ENCODE data around the gene ALDH1L1. TPM values are rescaled to one million over a fixed set of nuclear protein-coding genes. Genes with fewer than 3 reads are reported as not detected.

The ALDH1L1 gene
- total RNA-seq, 2 experiments from 2014 or later = not detected

DNA sequence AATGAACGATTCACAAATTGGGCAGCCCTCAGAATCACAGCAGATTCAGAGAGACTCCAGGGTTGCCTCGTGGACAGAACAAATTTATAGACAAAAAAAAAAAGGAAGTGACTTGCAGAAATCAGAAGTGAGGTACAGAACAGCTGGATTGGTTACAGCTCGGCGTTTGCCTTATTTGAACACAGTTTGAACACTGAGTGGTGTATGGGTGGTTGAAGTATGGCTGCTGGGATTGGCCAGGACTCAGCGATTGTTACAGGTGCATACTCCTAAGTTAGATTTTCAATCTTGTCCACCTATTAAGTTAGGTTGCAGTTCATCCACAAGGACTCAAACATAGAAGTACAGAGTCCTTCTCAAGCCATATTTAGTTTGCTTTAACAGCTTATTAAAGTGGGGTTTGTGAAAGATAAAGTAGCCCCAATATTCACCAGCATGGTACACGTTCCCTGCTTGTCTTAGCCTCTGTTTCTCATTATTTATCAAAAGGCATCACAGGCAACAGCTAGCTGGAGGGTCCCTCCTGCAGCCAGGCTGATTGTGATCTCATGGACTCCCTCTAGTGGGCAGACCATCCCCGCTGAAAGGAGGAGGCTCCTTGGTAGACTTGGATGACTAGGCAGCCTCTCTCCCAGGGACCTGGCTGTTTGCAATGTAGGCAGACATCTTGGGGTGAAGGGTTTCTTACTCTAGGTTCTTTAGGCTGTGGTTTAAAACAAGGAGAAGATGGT lies 17.6 kb upstream of the ALDH1L1 start:
- peak in 9 of 14 experiments; percentile 8 to 50 (median 27) for DNase-seq
- H3K27me3 Mint-ChIP-seq = peaks cover 16% of the 10 kb centered on the region
- no peak overlapping the region for H3K27ac ChIP-seq (ENCODE audit: low read depth in 1 of 2, low read length in 2 of 2)
- H3K27me3 ChIP-seq (ENCODE audit: control insufficient read depth in 1 of 2, insufficient read depth in 2 of 2, low read length in 2 of 2) = peaks cover 5 to 12% of the 10 kb centered on the region in 2 experiments
- ATAC-seq (ENCODE audit: poor library complexity) = peak; percentile 34
- H3K4me3 Mint-ChIP-seq = no peak overlapping the region
- H3K4me1 Mint-ChIP-seq (ENCODE audit: low read depth) = no peaks in the 10 kb centered on the region
- POLR2A ChIA-PET = no interaction called here
- H3K4me3 ChIP-seq (ENCODE audit: low read length) = no peak overlapping the region
- CTCF ChIA-PET = no interaction called here
- TF ChIP-seq, protein P1, sequence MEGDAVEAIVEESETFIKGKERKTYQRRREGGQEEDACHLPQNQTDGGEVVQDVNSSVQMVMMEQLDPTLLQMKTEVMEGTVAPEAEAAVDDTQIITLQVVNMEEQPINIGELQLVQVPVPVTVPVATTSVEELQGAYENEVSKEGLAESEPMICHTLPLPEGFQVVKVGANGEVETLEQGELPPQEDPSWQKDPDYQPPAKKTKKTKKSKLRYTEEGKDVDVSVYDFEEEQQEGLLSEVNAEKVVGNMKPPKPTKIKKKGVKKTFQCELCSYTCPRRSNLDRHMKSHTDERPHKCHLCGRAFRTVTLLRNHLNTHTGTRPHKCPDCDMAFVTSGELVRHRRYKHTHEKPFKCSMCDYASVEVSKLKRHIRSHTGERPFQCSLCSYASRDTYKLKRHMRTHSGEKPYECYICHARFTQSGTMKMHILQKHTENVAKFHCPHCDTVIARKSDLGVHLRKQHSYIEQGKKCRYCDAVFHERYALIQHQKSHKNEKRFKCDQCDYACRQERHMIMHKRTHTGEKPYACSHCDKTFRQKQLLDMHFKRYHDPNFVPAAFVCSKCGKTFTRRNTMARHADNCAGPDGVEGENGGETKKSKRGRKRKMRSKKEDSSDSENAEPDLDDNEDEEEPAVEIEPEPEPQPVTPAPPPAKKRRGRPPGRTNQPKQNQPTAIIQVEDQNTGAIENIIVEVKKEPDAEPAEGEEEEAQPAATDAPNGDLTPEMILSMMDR (IDR thresholded peaks at IDR 0.05) = peak; percentile 8
- H3K9me3 Mint-ChIP-seq = no peaks in the 10 kb centered on the region
- intact Hi-C loops (cut with DNase I, micrococcal nuclease) = no loop called here
- H3K27ac Mint-ChIP-seq = no peak overlapping the region
- no peaks in the 10 kb centered on the region for H3K9me3 ChIP-seq (ENCODE audit: control insufficient read depth in 1 of 2, insufficient read depth in 1 of 2, low read length in 2 of 2)
- H3K36me3 ChIP-seq (ENCODE audit: insufficient read depth, low read length) = no peaks in the 10 kb centered on the region
- H3K36me3 Mint-ChIP-seq (ENCODE audit: low read depth) = no peaks in the 10 kb centered on the region
- H3K4me1 ChIP-seq (ENCODE audit: insufficient read depth, low read length) = no peaks in the 10 kb centered on the region

DNA sequence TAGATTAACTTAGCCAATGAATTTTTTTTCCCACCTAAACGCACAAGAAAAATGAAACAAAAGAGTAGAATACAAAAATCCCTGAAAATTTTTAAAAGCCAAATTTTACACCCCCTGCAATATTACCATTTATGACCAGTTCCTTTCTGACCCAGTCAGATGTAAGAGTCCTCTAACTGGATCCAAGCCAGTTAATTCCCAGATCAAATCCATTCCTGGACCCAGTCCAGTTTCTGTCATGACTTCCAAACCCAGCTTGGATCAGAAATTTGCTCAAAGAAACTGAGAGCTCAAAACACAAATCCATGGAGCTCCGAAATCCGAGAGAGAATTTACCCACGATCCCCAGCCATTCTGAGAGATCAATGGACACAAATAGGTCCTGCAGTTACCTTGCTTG lies 17.0 kb upstream of the ALDH1L1 start:
- intact Hi-C loops (cut with DNase I, micrococcal nuclease) = no loop called here
- Histone ChIP-seq H3K4me3 (ENCODE audit: low read length) (no peak overlapping the region), H3K27me3 (ENCODE audit: control insufficient read depth in 1 of 2, insufficient read depth in 2 of 2, low read length in 2 of 2) (peaks cover 5 to 10% of the 10 kb centered on the region in 2 experiments), H3K4me1 (ENCODE audit: insufficient read depth, low read length) (no peaks in the 10 kb centered on the region), H3K27ac (ENCODE audit: low read depth in 1 of 2, low read length in 2 of 2) (no peak overlapping the region), H3K36me3 (ENCODE audit: insufficient read depth, low read length) (no peaks in the 10 kb centered on the region), H3K9me3 (ENCODE audit: control insufficient read depth in 1 of 2, insufficient read depth in 1 of 2, low read length in 2 of 2) (no peaks in the 10 kb centered on the region)
- DNase-seq = no peak
- TF ChIP-seq, protein P1 (IDR thresholded peaks at IDR 0.05) = no peak
- Mint-ChIP-seq H3K9me3 (no peaks in the 10 kb centered on the region), H3K27ac (no peak overlapping the region), H3K36me3 (ENCODE audit: low read depth) (no peaks in the 10 kb centered on the region), H3K4me3 (no peak overlapping the region), H3K4me1 (ENCODE audit: low read depth) (no peaks in the 10 kb centered on the region), H3K27me3 (peaks cover 15% of the 10 kb centered on the region)
- ChIA-PET POLR2A (no interaction called here), CTCF (no interaction called here)
- no peak for ATAC-seq (ENCODE audit: poor library complexity)

DNA sequence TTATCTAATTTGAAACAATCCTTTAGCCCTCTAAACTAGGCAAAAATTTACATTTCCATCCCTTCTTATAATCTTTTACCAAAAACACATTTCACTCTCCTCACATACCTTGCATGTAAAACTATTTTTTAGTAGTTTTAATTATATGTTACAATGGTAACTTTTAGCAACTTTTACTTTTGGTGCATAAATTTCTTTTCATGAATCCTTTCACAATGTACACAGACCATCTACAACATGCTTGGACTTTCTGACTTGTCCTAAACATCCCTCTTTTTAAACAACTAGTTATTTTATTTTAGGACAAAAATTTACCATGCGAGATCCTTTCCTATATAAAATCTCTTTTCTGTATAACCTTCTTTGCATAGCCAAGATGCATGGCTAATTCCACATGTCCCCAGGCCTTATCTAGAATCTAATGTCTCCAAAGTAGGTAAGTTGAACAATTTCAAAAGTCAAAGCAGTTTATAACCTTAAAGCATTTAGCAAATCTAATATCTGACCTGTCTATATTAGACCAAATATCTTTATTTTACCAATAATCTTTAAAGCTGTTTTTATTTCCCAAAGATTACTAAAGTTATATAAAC lies 14.4 kb upstream of the ALDH1L1 start:
- TF ChIP-seq, protein P1 (IDR thresholded peaks at IDR 0.05) = no peak
- no peaks in the 10 kb centered on the region for H3K36me3 ChIP-seq (ENCODE audit: insufficient read depth, low read length)
- H3K4me3 ChIP-seq (ENCODE audit: low read length) = no peak overlapping the region
- Mint-ChIP-seq H3K4me1 (ENCODE audit: low read depth) (no peaks in the 10 kb centered on the region), H3K27ac (no peak overlapping the region), H3K4me3 (no peak overlapping the region), H3K36me3 (ENCODE audit: low read depth) (no peaks in the 10 kb centered on the region), H3K27me3 (peaks cover 14% of the 10 kb centered on the region), H3K9me3 (no peaks in the 10 kb centered on the region)
- H3K27me3 ChIP-seq (ENCODE audit: control insufficient read depth in 1 of 2, insufficient read depth in 2 of 2, low read length in 2 of 2) = peaks cover 2 to 4% of the 10 kb centered on the region in 2 experiments
- intact Hi-C loops (cut with DNase I, micrococcal nuclease) = no loop called here
- H3K4me1 ChIP-seq (ENCODE audit: insufficient read depth, low read length) = no peaks in the 10 kb centered on the region
- POLR2A ChIA-PET = no interaction called here
- ATAC-seq (ENCODE audit: poor library complexity) = no peak
- DNase-seq = no peak
- no peak overlapping the region for H3K27ac ChIP-seq (ENCODE audit: low read depth in 1 of 2, low read length in 2 of 2)
- CTCF ChIA-PET = no interaction called here
- no peaks in the 10 kb centered on the region for H3K9me3 ChIP-seq (ENCODE audit: control insufficient read depth in 1 of 2, insufficient read depth in 1 of 2, low read length in 2 of 2)

Data from CD4-positive, alpha-beta T cell (primary cell).